ENCODE measurements around the gene AMZ2. TPM values are rescaled to one million over a fixed set of nuclear protein-coding genes. Genes with fewer than 3 reads are reported as not detected.

The AMZ2 gene
- total RNA-seq, 1 experiment from 2014 or later, result 54.6 TPM

GRCh38 chr17:68290268-68290954 is 42.6 kb downstream of the AMZ2 start:
- CTCF ChIA-PET, result interaction anchor here (1.2 to 1.4 kb wide), 2 partner anchors 84 to 108 kb away, joined by 3 to 5 read pairs; no protein-coding TSS in a partner anchor
- POLR2A ChIA-PET, result interaction anchor here (1.2 kb wide), 1 partner anchor 11 kb away, joined by 3 read pairs; no protein-coding TSS in a partner anchor
- Mint-ChIP-seq H3K27me3 (ENCODE audit: low read depth) (peaks cover 50% of the 10 kb centered on the region), H3K9me3 (no peaks in the 10 kb centered on the region), H3K27ac (no peak overlapping the region), H3K4me1 (peaks cover 52% of the 10 kb centered on the region), H3K4me3 (peak overlapping the region; percentile 77), H3K36me3 (no peaks in the 10 kb centered on the region)
- ATAC-seq (no peak), DNase-seq (ENCODE audit: low spot score) (peak; percentile 65)
- no peak for TF ChIP-seq TEAD1 (CRISPR knock-in tag; IDR thresholded peaks at IDR 0.05)
- 0 out of 2 replicates have a peak, but pooled peaks have one; percentile 31 for TF ChIP-seq GABPB1 (CRISPR knock-in tag; IDR thresholded peaks at IDR 0.05)
- TF ChIP-seq, protein P1, sequence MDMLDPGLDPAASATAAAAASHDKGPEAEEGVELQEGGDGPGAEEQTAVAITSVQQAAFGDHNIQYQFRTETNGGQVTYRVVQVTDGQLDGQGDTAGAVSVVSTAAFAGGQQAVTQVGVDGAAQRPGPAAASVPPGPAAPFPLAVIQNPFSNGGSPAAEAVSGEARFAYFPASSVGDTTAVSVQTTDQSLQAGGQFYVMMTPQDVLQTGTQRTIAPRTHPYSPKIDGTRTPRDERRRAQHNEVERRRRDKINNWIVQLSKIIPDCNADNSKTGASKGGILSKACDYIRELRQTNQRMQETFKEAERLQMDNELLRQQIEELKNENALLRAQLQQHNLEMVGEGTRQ (CRISPR knock-in tag; IDR thresholded peaks at IDR 0.05), result no peak
- TF ChIP-seq, protein P2, sequence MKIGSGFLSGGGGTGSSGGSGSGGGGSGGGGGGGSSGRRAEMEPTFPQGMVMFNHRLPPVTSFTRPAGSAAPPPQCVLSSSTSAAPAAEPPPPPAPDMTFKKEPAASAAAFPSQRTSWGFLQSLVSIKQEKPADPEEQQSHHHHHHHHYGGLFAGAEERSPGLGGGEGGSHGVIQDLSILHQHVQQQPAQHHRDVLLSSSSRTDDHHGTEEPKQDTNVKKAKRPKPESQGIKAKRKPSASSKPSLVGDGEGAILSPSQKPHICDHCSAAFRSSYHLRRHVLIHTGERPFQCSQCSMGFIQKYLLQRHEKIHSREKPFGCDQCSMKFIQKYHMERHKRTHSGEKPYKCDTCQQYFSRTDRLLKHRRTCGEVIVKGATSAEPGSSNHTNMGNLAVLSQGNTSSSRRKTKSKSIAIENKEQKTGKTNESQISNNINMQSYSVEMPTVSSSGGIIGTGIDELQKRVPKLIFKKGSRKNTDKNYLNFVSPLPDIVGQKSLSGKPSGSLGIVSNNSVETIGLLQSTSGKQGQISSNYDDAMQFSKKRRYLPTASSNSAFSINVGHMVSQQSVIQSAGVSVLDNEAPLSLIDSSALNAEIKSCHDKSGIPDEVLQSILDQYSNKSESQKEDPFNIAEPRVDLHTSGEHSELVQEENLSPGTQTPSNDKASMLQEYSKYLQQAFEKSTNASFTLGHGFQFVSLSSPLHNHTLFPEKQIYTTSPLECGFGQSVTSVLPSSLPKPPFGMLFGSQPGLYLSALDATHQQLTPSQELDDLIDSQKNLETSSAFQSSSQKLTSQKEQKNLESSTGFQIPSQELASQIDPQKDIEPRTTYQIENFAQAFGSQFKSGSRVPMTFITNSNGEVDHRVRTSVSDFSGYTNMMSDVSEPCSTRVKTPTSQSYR (CRISPR knock-in tag; IDR thresholded peaks at IDR 0.05), result no peak
- no peak for TF ChIP-seq CTCF (IDR thresholded peaks at IDR 0.05)
- no peak for TF ChIP-seq CBFB (CRISPR knock-in tag; IDR thresholded peaks at IDR 0.05; ENCODE audit: low read depth)
- TF ChIP-seq, protein P3, sequence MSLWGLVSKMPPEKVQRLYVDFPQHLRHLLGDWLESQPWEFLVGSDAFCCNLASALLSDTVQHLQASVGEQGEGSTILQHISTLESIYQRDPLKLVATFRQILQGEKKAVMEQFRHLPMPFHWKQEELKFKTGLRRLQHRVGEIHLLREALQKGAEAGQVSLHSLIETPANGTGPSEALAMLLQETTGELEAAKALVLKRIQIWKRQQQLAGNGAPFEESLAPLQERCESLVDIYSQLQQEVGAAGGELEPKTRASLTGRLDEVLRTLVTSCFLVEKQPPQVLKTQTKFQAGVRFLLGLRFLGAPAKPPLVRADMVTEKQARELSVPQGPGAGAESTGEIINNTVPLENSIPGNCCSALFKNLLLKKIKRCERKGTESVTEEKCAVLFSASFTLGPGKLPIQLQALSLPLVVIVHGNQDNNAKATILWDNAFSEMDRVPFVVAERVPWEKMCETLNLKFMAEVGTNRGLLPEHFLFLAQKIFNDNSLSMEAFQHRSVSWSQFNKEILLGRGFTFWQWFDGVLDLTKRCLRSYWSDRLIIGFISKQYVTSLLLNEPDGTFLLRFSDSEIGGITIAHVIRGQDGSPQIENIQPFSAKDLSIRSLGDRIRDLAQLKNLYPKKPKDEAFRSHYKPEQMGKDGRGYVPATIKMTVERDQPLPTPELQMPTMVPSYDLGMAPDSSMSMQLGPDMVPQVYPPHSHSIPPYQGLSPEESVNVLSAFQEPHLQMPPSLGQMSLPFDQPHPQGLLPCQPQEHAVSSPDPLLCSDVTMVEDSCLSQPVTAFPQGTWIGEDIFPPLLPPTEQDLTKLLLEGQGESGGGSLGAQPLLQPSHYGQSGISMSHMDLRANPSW (CRISPR knock-in tag; conservative IDR thresholded peaks at IDR 0.05; ENCODE audit: low read depth), result no peak
- TF ChIP-seq ZNF219 (CRISPR knock-in tag; IDR thresholded peaks at IDR 0.05; ENCODE audit: borderline replicate concordance), result no peak
- TF ChIP-seq, protein P4, sequence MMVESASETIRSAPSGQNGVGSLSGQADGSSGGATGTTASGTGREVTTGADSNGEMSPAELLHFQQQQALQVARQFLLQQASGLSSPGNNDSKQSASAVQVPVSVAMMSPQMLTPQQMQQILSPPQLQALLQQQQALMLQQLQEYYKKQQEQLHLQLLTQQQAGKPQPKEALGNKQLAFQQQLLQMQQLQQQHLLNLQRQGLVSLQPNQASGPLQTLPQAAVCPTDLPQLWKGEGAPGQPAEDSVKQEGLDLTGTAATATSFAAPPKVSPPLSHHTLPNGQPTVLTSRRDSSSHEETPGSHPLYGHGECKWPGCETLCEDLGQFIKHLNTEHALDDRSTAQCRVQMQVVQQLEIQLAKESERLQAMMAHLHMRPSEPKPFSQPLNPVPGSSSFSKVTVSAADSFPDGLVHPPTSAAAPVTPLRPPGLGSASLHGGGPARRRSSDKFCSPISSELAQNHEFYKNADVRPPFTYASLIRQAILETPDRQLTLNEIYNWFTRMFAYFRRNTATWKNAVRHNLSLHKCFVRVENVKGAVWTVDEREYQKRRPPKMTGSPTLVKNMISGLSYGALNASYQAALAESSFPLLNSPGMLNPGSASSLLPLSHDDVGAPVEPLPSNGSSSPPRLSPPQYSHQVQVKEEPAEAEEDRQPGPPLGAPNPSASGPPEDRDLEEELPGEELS (CRISPR knock-in tag; IDR thresholded peaks at IDR 0.05), result no peak
- peak; percentile 60; the same call in 1 of the 2 replicates for TF ChIP-seq ZNF423 (CRISPR knock-in tag; IDR thresholded peaks at IDR 0.05)
- no peak for TF ChIP-seq ZNF138 (CRISPR knock-in tag; conservative IDR thresholded peaks at IDR 0.05)
- no peak for TF ChIP-seq NR1H2 (CRISPR knock-in tag; IDR thresholded peaks at IDR 0.05)
- TF ChIP-seq, protein P5, sequence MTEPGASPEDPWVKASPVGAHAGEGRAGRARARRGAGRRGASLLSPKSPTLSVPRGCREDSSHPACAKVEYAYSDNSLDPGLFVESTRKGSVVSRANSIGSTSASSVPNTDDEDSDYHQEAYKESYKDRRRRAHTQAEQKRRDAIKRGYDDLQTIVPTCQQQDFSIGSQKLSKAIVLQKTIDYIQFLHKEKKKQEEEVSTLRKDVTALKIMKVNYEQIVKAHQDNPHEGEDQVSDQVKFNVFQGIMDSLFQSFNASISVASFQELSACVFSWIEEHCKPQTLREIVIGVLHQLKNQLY (CRISPR knock-in tag; IDR thresholded peaks at IDR 0.05), result no peak
- no peak for TF ChIP-seq ZNF671 (CRISPR knock-in tag; IDR thresholded peaks at IDR 0.05)

Measured in WTC11 (cell line).